ES-I3 (cell line): ENCODE results near the gene SORCS3.

Experiments used
- H3K36me3 ChIP-seq: 2 replicates; pipeline ENCODE4 v1.6.1; 2013; ENCODE audit warnings: mild to moderate bottlenecking, low read length, control low read depth, moderate library complexity; ENCODE audit not compliant: insufficient read depth
- H3K4me1 ChIP-seq: 2 replicates; pipeline ENCODE4 v1.6.1; 2013; ENCODE audit warnings: mild to moderate bottlenecking, control low read depth, low read length; ENCODE audit not compliant: insufficient read depth
- H3K9ac ChIP-seq: 2 replicates; pipeline ENCODE4 v1.6.1; 2013; ENCODE audit warnings: low read depth, mild to moderate bottlenecking, low read length, moderate library complexity
- H3K9me3 ChIP-seq: 2 replicates; pipeline ENCODE4 v1.6.1; 2013; ENCODE audit warnings: mild to moderate bottlenecking, low read length, moderate library complexity; ENCODE audit not compliant: control insufficient read depth, insufficient read depth

The SORCS3 gene

DNA sequence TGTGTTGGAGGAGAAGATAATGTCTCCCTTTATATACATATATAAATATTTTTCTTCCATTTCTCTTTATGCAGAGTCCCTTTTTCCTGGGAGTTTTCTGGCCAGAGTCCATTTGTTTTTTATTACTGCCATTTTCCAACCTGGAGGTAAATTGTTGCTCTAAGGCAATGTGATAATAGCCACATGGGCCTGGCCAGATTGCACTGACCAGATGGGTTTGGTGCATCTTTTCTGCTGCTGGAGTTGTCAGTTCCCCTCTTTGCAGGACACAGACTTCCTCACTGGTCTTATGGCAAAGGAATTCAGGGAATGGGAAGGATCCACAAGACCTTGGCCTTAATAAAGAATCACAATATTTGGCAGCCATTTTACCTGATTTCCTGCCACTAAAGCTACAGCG is 254.9 kb downstream of the SORCS3 start:
- H3K9me3 ChIP-seq: no peaks in the 10 kb centered on the region
- H3K9ac ChIP-seq: no peak overlapping the region
- no peaks in the 10 kb centered on the region for H3K36me3 ChIP-seq
- H3K4me1 ChIP-seq: no peaks in the 10 kb centered on the region

DNA sequence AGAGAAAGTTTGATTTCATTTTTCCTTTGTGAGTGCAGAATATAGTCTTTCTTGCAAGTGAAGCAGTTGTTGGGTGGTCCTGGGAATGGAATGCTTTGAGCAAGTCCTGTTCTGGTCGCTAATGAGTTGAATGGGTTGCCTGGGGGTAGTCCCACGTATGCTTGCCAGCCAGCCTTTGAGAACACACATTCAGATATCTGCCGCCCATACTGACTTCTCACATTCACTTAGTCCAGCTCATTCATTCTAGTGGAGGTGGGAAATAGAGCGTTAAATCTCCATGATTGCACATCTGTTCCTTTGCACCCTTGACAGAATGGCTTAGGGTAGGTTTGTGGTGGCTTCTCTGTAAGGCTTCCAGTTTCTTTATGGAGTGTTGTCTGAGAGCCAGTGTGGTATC is 256.6 kb downstream of the SORCS3 start:
- H3K36me3 ChIP-seq: no peaks in the 10 kb centered on the region
- H3K9ac ChIP-seq: no peak overlapping the region
- H3K9me3 ChIP-seq: no peaks in the 10 kb centered on the region
- no peaks in the 10 kb centered on the region for H3K4me1 ChIP-seq

DNA sequence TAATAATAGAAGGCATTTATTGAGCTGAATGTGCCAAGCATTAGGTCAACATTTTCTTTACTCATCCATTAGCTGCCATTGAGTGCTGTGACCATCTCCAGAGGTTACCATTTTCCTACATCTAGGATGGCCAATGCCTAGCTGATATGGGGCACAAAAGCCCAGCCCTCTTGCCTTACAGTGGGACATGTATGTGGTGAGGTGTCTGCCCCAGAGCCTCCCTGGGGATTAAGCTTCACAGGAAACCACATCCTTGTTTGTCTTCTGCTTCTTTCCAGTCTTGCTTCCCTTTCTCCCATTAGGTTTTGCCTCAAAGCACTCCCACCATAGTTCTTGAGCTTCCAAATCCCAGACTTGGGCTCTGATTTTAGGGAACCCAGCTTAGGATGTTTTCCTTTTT is 258.7 kb downstream of the SORCS3 start:
- H3K4me1 ChIP-seq: no peaks in the 10 kb centered on the region
- H3K9me3 ChIP-seq: no peaks in the 10 kb centered on the region
- H3K36me3 ChIP-seq: no peaks in the 10 kb centered on the region
- no peak overlapping the region for H3K9ac ChIP-seq

DNA sequence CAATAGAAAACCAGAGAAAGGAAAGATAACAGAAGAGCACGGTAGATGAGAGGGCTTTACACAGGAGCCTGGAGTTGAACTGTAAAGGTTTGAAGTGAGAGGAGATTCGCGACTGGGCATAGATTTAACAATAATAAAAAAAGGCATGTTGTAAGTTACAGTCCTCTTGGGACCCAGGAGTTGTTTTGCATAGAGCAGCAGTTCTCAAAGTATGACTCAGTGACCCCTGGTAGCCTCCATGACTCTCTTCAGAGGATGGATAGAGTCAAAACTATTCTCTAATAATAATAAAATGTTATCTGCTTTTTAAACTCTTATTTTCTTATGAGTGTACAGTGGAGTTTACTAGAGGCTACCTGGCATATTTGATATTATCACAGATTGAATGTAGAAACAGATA is 262.3 kb downstream of the SORCS3 start:
- Histone ChIP-seq H3K36me3 (no peaks in the 10 kb centered on the region), H3K9ac (no peak overlapping the region), H3K4me1 (no peaks in the 10 kb centered on the region), H3K9me3 (no peaks in the 10 kb centered on the region)

DNA sequence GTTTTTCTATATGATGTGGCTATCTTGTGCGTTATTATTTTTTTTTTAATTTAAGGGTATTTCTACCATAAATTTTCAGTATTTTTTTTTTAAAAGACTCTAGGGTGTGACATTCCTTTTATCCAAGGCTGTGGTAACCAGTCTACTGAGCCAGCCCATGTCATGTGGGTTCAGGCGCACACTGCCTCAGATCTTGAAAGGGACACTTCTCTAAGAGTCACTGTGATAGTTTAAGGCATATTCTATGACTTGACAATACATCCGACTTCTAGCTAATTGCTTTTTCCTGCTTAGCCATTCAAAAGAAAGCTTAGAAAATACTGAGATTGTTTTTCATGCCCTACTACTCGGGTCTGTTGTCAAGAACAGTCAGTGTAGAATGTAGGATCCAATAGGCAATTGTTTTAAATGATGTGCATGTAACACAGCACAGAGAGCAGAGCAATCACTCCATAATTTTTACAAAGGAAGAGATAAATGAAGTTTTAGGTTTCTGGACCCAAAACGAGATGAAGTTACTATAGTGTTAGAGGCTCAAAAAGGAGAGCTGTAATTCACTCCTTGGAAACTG is 263.7 kb downstream of the SORCS3 start:
- no peak overlapping the region for H3K9ac ChIP-seq
- H3K9me3 ChIP-seq: no peaks in the 10 kb centered on the region
- H3K4me1 ChIP-seq: no peaks in the 10 kb centered on the region
- H3K36me3 ChIP-seq: no peaks in the 10 kb centered on the region

DNA sequence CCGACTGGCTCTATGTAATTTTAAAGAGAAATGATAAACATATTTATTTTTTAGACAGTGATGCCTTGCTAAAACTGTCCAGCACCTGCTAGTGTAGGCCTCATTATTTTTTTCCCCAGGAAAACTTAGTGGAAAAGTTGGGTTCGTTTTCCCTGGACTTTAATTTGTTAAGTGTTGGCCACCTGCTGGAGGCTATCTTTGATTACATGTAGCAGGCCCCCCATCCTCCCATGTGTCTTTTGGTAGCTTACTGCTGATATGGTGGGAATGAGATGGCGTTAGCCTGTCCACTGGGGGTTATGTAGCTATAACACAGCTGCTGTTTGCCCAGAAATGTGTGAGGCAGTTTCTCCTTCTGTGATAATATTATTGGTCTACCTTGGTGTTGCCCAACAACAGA is 265.0 kb downstream of the SORCS3 start:
- H3K4me1 ChIP-seq: no peaks in the 10 kb centered on the region
- H3K36me3 ChIP-seq: no peaks in the 10 kb centered on the region
- no peaks in the 10 kb centered on the region for H3K9me3 ChIP-seq
- H3K9ac ChIP-seq: no peak overlapping the region

DNA sequence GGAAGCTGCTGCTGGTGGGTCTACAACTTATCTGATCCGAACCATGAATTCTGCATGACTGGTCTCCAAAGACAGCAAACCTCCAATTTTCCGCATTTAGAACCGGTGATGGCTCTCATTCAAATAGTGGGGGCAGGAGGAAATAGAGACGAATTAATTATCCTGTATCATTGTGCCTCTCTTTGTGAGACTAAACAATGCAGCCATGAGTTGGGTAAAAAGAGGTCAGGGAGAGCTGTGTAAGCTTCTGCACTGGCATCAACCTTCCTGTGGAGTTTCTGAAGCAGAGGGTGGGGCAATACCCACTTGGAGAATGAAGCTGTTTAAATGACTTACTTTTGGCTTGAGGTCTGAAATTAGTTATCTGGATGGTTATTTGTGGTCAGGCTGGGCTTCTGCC is 266.4 kb downstream of the SORCS3 start:
- Histone ChIP-seq H3K4me1 (no peaks in the 10 kb centered on the region), H3K36me3 (no peaks in the 10 kb centered on the region), H3K9ac (no peak overlapping the region), H3K9me3 (no peaks in the 10 kb centered on the region)

DNA sequence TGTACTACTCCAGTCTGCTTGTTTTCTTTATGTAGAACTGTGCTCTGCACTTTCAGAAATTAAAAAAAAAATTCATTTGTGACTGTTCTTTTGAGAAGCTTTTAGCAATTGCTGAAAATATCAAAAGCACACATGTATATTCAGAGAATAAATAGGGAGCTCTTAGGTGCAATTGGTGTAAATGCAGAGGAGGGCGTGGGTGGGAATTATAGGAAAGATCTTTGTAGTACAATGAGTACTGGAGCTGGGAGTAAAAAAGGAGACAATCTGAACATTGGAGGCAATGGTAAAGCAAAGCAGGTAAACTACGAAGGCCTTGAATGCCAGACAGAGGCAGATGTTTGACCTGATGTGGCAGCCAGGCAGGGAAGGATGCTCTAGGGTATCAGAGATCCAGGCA is 267.5 kb downstream of the SORCS3 start:
- H3K4me1 ChIP-seq: no peaks in the 10 kb centered on the region
- H3K9ac ChIP-seq: no peak overlapping the region
- no peaks in the 10 kb centered on the region for H3K9me3 ChIP-seq
- H3K36me3 ChIP-seq: no peaks in the 10 kb centered on the region

DNA sequence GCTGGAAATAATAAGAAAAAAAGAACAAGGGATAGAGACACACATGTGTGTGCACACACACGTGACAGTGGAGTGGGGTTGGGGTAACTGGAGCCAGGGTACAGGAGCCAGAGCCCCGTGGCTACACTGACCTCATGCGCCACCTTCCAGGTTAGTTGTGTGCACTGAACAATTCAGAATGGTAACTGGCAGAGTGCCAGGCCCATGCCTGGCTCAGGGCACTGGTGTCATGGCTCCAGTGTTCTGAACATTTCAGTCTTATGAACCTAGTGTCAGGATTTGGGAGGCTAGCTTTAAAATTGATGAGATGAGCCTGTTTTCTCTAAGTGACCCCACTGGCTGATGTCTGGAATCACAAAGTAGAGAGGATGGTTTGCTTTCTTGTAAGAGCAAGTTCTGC is 269.6 kb downstream of the SORCS3 start:
- Histone ChIP-seq H3K4me1 (no peaks in the 10 kb centered on the region), H3K36me3 (no peaks in the 10 kb centered on the region), H3K9ac (no peak overlapping the region), H3K9me3 (no peaks in the 10 kb centered on the region)

DNA sequence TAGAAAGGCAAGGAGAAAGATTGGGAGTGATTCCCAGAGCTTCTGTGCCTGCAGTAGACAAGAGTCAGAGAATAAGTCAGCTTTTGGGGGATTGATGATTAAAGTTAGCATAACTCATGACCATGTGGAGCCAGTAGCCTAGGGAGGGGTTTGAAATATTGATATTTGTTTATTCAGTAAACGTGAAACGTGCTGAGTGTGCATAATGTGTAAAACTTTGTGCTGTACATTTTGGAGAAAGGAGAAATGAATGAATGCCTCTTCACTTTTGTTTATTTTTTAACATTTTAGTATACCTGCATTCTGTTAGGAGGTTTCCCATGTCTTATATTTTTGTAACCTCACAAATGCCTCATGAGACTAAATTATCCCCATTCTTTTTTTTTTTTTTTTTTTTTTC is 272.3 kb downstream of the SORCS3 start:
- no peaks in the 10 kb centered on the region for H3K36me3 ChIP-seq
- no peaks in the 10 kb centered on the region for H3K4me1 ChIP-seq
- no peak overlapping the region for H3K9ac ChIP-seq
- H3K9me3 ChIP-seq: no peaks in the 10 kb centered on the region

DNA sequence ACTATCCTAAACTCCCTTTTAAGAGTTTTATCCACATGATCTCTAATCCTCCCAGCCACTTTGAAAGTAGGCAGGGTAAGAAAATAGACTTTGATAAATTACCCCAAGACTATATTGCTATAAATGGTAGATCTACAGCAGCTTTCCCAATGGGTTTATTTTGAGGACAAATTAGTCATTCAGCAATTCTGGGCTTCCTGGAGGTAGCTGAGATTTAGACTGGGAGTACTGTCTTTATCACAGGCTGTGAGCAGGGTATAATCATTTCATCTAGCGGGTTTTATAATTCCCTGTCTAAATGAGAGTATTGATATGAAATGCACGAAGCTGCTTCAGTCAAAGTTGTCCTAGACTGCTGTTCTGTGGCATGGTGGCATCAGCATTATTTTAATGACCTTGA is 279.4 kb downstream of the SORCS3 start:
- no peaks in the 10 kb centered on the region for H3K4me1 ChIP-seq
- no peak overlapping the region for H3K9ac ChIP-seq
- H3K36me3 ChIP-seq: no peaks in the 10 kb centered on the region
- H3K9me3 ChIP-seq: no peaks in the 10 kb centered on the region

DNA sequence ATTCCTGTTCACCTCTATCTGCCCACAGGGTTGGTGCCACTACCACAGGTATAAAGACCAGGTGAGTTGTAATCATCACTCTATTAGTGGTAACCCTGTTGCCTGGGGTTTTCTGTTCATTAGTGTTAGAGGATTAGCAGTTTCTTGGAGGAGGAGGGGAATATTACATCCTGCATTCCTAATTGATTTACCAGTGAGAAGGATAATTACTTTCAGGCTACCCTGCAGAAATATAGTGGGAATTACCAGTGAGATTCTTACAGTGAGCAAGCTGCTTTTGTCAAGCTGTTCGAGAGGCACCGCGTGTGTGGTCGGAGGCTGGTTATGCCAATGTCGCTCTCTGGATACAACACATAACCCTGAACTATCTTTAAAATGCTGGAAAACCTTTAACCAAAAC is 280.7 kb downstream of the SORCS3 start:
- Histone ChIP-seq H3K36me3 (no peaks in the 10 kb centered on the region), H3K9ac (no peak overlapping the region), H3K4me1 (no peaks in the 10 kb centered on the region), H3K9me3 (no peaks in the 10 kb centered on the region)

DNA sequence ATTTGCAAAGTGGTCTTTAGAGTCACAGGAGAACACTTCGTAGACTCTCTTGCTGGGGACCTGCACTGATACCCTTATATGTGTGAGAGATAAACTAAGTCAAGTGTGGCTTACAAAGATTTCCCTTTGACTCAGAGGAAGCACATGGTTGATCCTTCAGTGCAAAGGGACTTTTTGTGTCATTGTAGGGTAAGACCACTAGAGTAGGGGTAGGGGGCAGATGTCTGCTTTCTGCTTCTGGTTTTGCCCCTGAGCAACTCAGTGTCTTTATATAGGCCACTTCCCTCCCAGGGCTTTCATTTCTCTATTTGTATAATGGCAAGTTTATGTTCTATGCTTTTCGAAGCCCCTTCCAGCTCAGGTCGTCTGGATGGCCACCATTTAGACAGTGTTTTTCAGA is 281.7 kb downstream of the SORCS3 start:
- Histone ChIP-seq H3K36me3 (no peaks in the 10 kb centered on the region), H3K9me3 (no peaks in the 10 kb centered on the region), H3K4me1 (no peaks in the 10 kb centered on the region), H3K9ac (no peak overlapping the region)

DNA sequence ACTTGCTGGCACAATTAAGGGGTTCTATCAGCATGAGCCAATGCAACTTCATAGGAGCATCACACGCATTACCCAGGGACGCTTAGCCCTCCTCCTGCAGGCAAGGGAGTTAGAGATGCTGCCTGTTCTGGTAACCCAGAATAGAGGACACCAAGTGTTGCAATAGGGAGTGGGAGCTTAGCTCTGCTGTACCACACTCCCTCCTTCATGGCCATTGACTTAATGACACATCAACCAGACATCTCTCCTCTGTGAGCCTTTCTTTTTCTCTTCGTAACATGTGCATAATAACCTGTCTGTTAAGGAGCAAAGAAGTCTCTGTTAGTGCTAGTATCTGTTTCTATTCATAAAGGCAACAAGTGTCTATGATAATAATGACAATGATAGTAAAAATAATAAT is 282.4 kb downstream of the SORCS3 start:
- H3K36me3 ChIP-seq: no peaks in the 10 kb centered on the region
- no peaks in the 10 kb centered on the region for H3K4me1 ChIP-seq
- H3K9me3 ChIP-seq: no peaks in the 10 kb centered on the region
- H3K9ac ChIP-seq: no peak overlapping the region

DNA sequence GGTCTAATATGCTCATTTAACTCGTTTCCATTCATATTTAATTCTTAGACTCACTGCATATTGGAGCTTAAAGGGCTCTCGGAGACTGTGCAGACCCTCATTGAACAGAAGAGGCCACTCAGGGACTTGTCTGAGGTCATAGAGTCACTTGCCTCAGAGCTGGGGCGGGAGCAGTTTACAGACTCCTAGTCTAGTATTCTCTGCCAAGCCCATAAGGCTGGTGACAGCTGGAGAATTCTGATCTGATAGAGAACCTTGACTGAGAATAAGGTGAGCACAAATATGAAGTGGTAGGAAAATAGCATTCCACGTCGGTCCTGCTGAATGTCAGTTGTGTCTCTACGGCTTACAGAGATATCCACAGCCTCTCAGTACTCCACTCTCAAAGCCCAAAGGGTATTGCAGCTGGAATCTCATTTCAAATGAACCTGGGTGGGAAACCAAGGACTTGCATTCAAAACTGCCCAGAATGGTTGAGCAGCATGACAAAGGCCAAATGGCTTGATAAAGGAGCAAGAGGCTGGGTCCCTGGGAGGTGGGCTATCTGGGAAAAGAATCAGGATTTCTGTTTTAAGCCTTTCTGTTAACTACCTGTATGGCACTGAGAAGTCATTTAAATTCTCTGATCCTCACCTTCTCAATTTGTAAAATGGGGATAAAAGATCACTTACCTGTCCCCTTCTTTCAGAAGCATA is 283.2 kb downstream of the SORCS3 start:
- H3K4me1 ChIP-seq: no peaks in the 10 kb centered on the region
- H3K36me3 ChIP-seq: no peaks in the 10 kb centered on the region
- H3K9ac ChIP-seq: no peak overlapping the region
- H3K9me3 ChIP-seq: no peaks in the 10 kb centered on the region
